ENCODE results near the gene ARRB1. TPM values are rescaled to one million over a fixed set of nuclear protein-coding genes. Genes with fewer than 3 reads are reported as not detected.
A peak's percentile ranks its signal among the peaks of the same experiment; 100 is the strongest.

The ARRB1 gene
- total RNA-seq, 1 donor from 2014 or later = 16.6 TPM

- no peak for DNase-seq (ENCODE audit: low spot score)
- H3K27me3 Mint-ChIP-seq (ENCODE audit: low read depth) = no peaks in the 10 kb centered on the region
- TF ChIP-seq CTCF (IDR thresholded peaks at IDR 0.05) = no peak
- no peak overlapping the region for H3K4me3 Mint-ChIP-seq (ENCODE audit: unreplicated experiment)
- H3K9me3 Mint-ChIP-seq (ENCODE audit: low read depth) = no peaks in the 10 kb centered on the region
- H3K27ac Mint-ChIP-seq (ENCODE audit: unreplicated experiment) = peak overlapping the region; percentile 64
- H3K4me1 Mint-ChIP-seq (ENCODE audit: low read depth) = peaks cover 50% of the 10 kb centered on the region
- H3K36me3 Mint-ChIP-seq (ENCODE audit: low read depth) = no peaks in the 10 kb centered on the region
Observed at GRCh38 chr11:75349521-75350116, 1.8 kb downstream of the ARRB1 start.

- DNase-seq (ENCODE audit: low spot score) = no peak
- H3K27ac Mint-ChIP-seq (ENCODE audit: unreplicated experiment) = peak overlapping the region; percentile 90
- peaks cover 50% of the 10 kb centered on the region for H3K4me1 Mint-ChIP-seq (ENCODE audit: low read depth)
- TF ChIP-seq CTCF (IDR thresholded peaks at IDR 0.05) = no peak
- no peaks in the 10 kb centered on the region for H3K9me3 Mint-ChIP-seq (ENCODE audit: low read depth)
- H3K4me3 Mint-ChIP-seq (ENCODE audit: unreplicated experiment) = no peak overlapping the region
- H3K27me3 Mint-ChIP-seq (ENCODE audit: low read depth) = no peaks in the 10 kb centered on the region
- no peaks in the 10 kb centered on the region for H3K36me3 Mint-ChIP-seq (ENCODE audit: low read depth)
Observed at GRCh38 chr11:75347781-75348566, 3.5 kb downstream of the ARRB1 start.

DNA sequence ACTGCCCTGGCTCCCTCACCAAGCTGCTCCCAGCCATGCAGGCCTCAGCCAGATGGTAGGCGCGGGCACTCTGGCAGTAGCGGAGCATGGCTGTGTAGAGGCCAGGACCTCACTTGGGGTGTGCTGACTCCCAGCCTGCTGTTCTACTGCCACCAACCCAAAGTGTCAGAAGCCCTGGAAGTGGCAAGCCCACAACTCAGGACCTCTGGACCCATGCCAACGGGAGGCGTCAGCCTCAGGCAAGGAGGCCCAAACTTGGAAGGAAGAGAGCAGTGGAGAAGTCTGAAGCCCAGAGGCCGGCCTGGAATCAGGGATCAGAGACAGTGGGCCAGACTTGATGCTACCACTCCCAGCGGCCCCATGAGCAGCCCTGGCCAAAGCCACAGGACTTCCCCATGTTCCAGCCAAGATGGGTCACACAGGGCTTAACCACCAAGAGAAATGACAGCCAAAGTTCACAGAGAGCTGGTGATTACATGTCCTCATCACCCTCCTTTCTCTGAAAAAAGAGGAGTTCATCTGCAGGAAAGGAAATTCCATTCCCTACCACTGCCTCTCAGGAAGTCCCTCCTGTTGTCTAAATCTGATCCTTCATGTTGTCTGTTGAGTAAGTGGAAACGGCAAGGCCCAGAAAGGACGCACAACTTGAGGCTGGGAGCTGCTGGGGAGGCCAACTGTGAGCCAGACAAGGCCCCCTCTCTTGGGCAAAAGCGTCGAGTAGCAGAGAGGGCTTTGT lies 4.4 kb downstream of the ARRB1 start:
- Mint-ChIP-seq H3K27ac (ENCODE audit: unreplicated experiment) (peak overlapping the region; percentile 90), H3K4me3 (ENCODE audit: unreplicated experiment) (no peak overlapping the region)
- no peak for DNase-seq (ENCODE audit: low spot score)

DNA sequence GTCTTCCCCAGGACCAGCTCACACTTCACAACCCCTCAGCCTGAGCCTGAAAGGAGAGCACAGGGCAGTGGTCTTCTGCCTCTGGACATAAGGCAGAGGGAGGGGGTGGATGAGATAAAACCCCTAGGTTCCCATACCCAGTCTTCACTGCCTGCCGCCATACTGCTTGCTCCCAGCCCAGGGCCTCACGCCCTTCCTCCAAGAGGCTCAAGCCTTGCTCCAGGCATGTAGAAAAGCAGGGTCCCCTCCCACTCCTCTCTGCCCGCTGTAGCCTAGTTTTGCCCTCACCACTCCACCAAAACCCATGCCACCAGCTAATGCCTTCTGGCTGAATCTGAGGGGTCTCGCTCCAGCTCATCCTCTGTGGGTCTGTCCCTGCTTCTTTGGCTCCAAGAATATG lies 5.2 kb downstream of the ARRB1 start:
- no peak overlapping the region for H3K27ac Mint-ChIP-seq (ENCODE audit: unreplicated experiment)
- no peaks in the 10 kb centered on the region for H3K27me3 Mint-ChIP-seq (ENCODE audit: low read depth)
- H3K9me3 Mint-ChIP-seq (ENCODE audit: low read depth) = no peaks in the 10 kb centered on the region
- TF ChIP-seq CTCF (IDR thresholded peaks at IDR 0.05) = no peak
- DNase-seq (ENCODE audit: low spot score) = no peak
- H3K4me1 Mint-ChIP-seq (ENCODE audit: low read depth) = peaks cover 49% of the 10 kb centered on the region
- no peak overlapping the region for H3K4me3 Mint-ChIP-seq (ENCODE audit: unreplicated experiment)
- H3K36me3 Mint-ChIP-seq (ENCODE audit: low read depth) = no peaks in the 10 kb centered on the region

More for the DNA sequence above, 4.4 kb downstream of the ARRB1 start:
- Mint-ChIP-seq H3K27me3 (ENCODE audit: low read depth) (no peaks in the 10 kb centered on the region), H3K4me1 (ENCODE audit: low read depth) (peaks cover 46% of the 10 kb centered on the region), H3K36me3 (ENCODE audit: low read depth) (no peaks in the 10 kb centered on the region), H3K9me3 (ENCODE audit: low read depth) (no peaks in the 10 kb centered on the region)
- no peak for TF ChIP-seq CTCF (IDR thresholded peaks at IDR 0.05)

DNA sequence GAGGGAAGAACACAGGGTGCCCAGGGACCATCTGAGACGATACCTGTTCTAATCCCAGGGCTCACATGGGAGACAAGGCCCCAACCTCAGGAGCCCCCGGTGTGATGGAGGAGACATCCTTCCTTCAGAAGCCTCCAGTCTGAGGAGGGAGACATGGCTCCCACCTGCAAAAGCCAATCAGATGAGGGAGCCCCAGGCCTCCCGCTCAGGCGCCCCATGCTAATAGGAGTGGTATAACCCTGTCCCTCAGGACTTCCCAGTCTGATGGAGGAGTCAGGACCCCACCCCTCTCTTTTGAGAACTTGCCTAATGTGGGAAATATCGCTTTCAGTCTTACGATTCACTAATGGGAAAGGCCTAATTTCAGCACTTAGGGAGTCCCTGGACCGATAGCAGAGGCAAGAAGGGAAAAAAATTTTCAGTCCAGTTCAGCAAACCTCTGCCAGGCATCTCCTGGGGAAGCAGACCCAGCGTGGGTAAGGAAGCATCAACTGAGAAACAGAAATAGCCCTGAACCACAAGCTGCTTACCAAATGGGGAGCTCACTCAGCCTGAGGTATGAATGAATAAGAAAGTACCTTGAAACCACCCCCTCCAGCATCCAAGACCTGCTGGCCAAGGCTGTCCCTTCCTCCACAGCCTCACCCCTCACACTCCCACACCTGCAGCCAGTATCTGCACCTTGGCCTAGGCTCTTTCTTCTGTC lies 5.9 kb downstream of the ARRB1 start:
- Mint-ChIP-seq H3K4me1 (ENCODE audit: low read depth) (peaks cover 49% of the 10 kb centered on the region), H3K27me3 (ENCODE audit: low read depth) (no peaks in the 10 kb centered on the region), H3K4me3 (ENCODE audit: unreplicated experiment) (no peak overlapping the region), H3K36me3 (ENCODE audit: low read depth) (no peaks in the 10 kb centered on the region), H3K27ac (ENCODE audit: unreplicated experiment) (no peak overlapping the region), H3K9me3 (ENCODE audit: low read depth) (no peaks in the 10 kb centered on the region)
- no peak for DNase-seq (ENCODE audit: low spot score)
- TF ChIP-seq CTCF (IDR thresholded peaks at IDR 0.05) = no peak
